ENCODE measurements around the gene LSM14B.

LSM14B gene

DNA sequence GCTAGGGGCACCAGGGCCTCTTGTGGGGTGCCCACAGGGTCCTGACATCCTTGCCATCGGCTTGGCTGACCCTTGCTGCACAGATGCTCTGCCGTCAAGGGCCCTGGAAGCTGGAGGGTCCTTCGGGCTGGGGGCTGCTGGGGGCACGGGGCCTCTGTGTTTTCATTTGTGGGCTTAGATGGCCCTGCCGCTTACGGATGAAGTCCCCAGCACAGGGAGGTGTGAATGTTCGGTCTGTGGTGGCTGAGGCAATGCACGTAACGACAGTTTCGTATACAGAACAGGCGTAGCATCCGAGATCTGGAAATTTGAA, 35.8 kb downstream of the LSM14B start:
- no peak for TF ChIP-seq ZFX (IDR thresholded peaks at IDR 0.05)
- TF ChIP-seq, protein P1, sequence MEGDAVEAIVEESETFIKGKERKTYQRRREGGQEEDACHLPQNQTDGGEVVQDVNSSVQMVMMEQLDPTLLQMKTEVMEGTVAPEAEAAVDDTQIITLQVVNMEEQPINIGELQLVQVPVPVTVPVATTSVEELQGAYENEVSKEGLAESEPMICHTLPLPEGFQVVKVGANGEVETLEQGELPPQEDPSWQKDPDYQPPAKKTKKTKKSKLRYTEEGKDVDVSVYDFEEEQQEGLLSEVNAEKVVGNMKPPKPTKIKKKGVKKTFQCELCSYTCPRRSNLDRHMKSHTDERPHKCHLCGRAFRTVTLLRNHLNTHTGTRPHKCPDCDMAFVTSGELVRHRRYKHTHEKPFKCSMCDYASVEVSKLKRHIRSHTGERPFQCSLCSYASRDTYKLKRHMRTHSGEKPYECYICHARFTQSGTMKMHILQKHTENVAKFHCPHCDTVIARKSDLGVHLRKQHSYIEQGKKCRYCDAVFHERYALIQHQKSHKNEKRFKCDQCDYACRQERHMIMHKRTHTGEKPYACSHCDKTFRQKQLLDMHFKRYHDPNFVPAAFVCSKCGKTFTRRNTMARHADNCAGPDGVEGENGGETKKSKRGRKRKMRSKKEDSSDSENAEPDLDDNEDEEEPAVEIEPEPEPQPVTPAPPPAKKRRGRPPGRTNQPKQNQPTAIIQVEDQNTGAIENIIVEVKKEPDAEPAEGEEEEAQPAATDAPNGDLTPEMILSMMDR (conservative IDR thresholded peaks at IDR 0.05): no peak
- no peak overlapping the region for H3K27ac ChIP-seq

DNA sequence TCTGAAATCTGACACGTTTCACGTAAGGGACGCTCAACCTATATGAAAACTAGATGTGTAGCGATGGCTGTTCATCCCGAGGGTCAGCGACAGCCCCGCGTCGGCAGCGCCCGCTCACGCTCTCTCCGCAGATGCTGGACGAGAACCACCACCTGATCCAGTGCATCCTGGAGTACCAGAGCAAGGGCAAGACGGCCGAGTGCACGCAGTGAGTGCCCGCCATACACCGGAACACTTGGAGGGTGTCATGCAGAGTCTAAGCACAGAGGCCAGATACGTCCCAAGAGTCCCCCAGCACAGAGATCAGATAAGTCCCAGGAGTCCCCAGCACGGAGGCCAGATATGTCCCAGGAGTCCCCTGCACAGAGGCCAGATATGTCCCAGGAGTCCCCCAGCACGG, 36.3 kb downstream of the LSM14B start:
- no peak overlapping the region for H3K27ac ChIP-seq
- TF ChIP-seq, protein P1 (conservative IDR thresholded peaks at IDR 0.05): no peak

DNA sequence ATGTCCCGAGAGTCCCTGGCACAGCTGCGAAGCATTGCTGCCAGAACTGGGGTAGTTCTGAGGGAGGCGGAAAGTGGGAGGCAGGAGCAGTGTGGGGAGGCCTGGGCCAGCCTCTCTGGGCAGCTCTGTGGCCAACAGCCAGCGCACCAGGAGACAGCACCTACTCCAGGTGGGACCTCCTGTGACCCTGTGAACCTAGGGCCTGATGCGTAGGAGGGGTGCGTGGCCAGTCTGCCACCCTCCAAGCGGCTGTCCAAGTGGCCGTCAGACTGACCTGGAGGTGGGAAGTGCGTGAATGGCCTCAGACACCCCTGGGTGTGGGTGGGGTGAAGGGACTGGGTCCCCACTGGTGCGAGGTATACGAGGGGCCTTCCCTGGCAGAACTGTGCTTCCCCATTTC, 36.8 kb downstream of the LSM14B start:
- H3K27ac ChIP-seq: no peak overlapping the region
- TF ChIP-seq ZFX (IDR thresholded peaks at IDR 0.05): no peak
- TF ChIP-seq, protein P1 (conservative IDR thresholded peaks at IDR 0.05): no peak

- TF ChIP-seq ZFX (IDR thresholded peaks at IDR 0.05): no peak
- TF ChIP-seq, protein P1 (conservative IDR thresholded peaks at IDR 0.05): no peak
- H3K27ac ChIP-seq: no peak overlapping the region
Observed at GRCh38 chr20:62159839-62160238, 37.6 kb downstream of the LSM14B start.

DNA sequence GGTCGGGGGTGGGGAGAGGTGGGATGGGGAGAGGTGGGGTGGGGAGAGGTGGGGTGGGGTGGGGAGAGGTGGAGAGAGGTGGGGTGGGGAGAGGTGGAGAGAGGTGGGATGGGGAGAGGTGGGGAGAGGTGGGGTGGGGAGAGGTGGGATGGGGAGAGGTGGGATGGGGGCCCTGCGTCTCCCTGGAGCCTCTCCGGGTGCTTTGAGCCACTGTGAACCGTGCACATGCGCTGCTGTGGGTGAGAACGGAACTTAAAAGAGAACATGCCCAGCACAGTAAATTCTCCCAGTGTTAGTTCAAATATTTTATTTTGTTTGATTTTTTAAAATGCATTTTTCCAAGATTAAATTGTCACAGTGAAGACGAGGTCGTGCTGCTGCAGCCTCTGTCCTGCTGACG, 38.0 kb downstream of the LSM14B start:
- TF ChIP-seq, protein P1 (conservative IDR thresholded peaks at IDR 0.05): no peak
- TF ChIP-seq ZFX (IDR thresholded peaks at IDR 0.05): no peak
- H3K27ac ChIP-seq: no peak overlapping the region

- H3K27ac ChIP-seq: no peak overlapping the region
Observed at GRCh38 chr20:62160876-62161275, 38.6 kb downstream of the LSM14B start.

DNA sequence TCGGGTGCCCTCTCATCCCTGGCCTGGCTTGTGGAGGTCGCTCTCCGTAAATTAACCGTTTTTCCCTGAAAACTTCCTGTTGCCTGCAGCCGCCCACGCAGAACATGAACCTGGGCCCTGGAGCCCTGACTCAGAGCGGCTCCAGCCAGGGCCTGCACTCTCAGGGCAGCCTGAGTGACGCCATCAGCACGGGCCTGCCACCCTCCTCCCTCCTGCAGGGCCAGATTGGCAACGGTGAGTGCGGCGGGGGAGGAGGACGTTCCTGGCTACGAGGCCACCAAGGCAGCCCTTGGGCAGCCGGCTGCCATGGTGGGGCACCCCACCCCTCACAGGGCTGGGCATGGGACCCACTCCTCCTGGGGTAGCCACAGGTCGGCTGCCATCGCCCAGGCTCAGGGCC, 39.1 kb downstream of the LSM14B start:
- no peak overlapping the region for H3K27ac ChIP-seq

More at GRCh38 chr20:62160876-62161275, 38.6 kb downstream of the LSM14B start:
- TF ChIP-seq, protein P1 (conservative IDR thresholded peaks at IDR 0.05): no peak
- no peak for TF ChIP-seq ZFX (IDR thresholded peaks at IDR 0.05)

More for the DNA sequence above, 39.1 kb downstream of the LSM14B start:
- TF ChIP-seq, protein P1 (conservative IDR thresholded peaks at IDR 0.05): no peak
- no peak for TF ChIP-seq ZFX (IDR thresholded peaks at IDR 0.05)
